PC-9 (cell line): ENCODE measurements around the gene MICB.

Source experiments
- CTCF ChIP-seq: fragments of 200-600 bp; sonication (generic); conservative IDR thresholded peaks from 2 replicates; pipeline ENCODE4 v1.6.1; 2017; ENCODE audit warnings: mixed run types, antibody characterized with exemption, mild to moderate bottlenecking, moderate library complexity
- EZH2 ChIP-seq: fragments of 200-600 bp; sonication (generic); IDR thresholded peaks from 2 replicates; pipeline ENCODE4 v1.8.0; 2017; ENCODE audit warnings: antibody characterized with exemption, low read depth

DNA sequence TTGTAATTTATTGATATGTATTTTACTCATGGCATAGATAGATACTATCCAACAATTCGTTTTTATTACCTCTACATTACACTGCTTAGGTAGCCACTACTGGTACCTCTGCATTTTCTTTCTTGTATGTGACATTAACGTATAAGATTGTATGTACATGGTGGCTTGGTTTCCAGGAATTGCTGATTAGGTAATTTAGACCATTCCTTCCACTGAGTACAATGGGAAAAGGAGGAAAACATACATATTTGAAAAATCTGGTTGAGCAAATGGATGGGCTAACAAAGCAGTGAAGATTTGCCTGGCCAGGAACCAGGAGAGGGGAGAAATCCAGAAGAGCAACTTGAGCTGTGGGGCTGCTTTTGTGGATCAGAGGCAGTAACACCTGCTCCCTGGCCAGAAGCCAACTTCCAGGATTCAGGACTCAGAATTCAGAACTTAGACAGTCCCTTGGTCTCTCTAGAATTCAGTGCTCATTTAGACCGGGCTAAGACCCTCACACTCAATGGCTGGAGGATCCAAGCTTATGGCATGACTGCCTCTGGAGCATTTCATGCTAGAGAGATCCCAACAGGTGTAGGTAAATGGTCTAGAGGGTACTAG, 17.9 kb upstream of the MICB start:
- TF ChIP-seq EZH2, result no peak
- TF ChIP-seq CTCF, result no peak
